ENCODE measurements around the gene CRISPLD2.
"Not testable (repeated sequence)": the region's sequence is repeated elsewhere in the genome, so short reads cannot be mapped to it uniquely, and the experiment has no call there.

The CRISPLD2 gene

GRCh38 chr16:84848986-84849634 lies 29.3 kb downstream of the CRISPLD2 start:
- no peak overlapping the region for H3K4me3 ChIP-seq (ENCODE audit: low read depth, low read length)
- TF ChIP-seq CTCF (IDR thresholded peaks at IDR 0.05; ENCODE audit: borderline replicate concordance, insufficient read depth, low read depth, low read length), result no peak

GRCh38 chr16:84849751-84850150 lies 30.0 kb downstream of the CRISPLD2 start:
- no peak for TF ChIP-seq CTCF (IDR thresholded peaks at IDR 0.05; ENCODE audit: borderline replicate concordance, insufficient read depth, low read depth, low read length)

GRCh38 chr16:84850714-84851113 lies 30.9 kb downstream of the CRISPLD2 start:
- H3K4me3 ChIP-seq (ENCODE audit: low read depth, low read length), result no peak overlapping the region
- no peak for TF ChIP-seq CTCF (IDR thresholded peaks at IDR 0.05; ENCODE audit: borderline replicate concordance, insufficient read depth, low read depth, low read length)

More at GRCh38 chr16:84849751-84850150, 30.0 kb downstream of the CRISPLD2 start:
- H3K4me3 ChIP-seq (ENCODE audit: low read depth, low read length), result no peak overlapping the region

- TF ChIP-seq CTCF (IDR thresholded peaks at IDR 0.05; ENCODE audit: borderline replicate concordance, insufficient read depth, low read depth, low read length), result no peak
These were observed 31.7 kb downstream of the CRISPLD2 start for GRCh38 chr16:84851192-84852127.

GRCh38 chr16:84853534-84853933 lies 33.7 kb downstream of the CRISPLD2 start:
- TF ChIP-seq CTCF (IDR thresholded peaks at IDR 0.05; ENCODE audit: borderline replicate concordance, insufficient read depth, low read depth, low read length), result no peak
- no peak overlapping the region for H3K4me3 ChIP-seq (ENCODE audit: low read depth, low read length)

More at GRCh38 chr16:84851192-84852127, 31.7 kb downstream of the CRISPLD2 start:
- no peak overlapping the region for H3K4me3 ChIP-seq (ENCODE audit: low read depth, low read length)

- TF ChIP-seq CTCF (IDR thresholded peaks at IDR 0.05; ENCODE audit: borderline replicate concordance, insufficient read depth, low read depth, low read length), result no peak
- H3K4me3 ChIP-seq (ENCODE audit: low read depth, low read length), result no peak overlapping the region
These were observed 35.0 kb downstream of the CRISPLD2 start for GRCh38 chr16:84854759-84855158.

GRCh38 chr16:84855435-84856202 lies 35.8 kb downstream of the CRISPLD2 start:
- H3K4me3 ChIP-seq (ENCODE audit: low read depth, low read length), result not testable (repeated sequence)

GRCh38 chr16:84856203-84856581 lies 36.4 kb downstream of the CRISPLD2 start:
- H3K4me3 ChIP-seq (ENCODE audit: low read depth, low read length), result not testable (repeated sequence)

- not testable (repeated sequence) for H3K4me3 ChIP-seq (ENCODE audit: low read depth, low read length)
These were observed 37.0 kb downstream of the CRISPLD2 start for GRCh38 chr16:84856811-84857210.

Data from GM12875 (cell line).